Mucosa of descending colon (tissue), 3 donors: Measurements from ENCODE around the gene DENND4A. TPM values are rescaled to one million over a fixed set of nuclear protein-coding genes. Genes with fewer than 3 reads are reported as not detected.

Experiments used
- ATAC-seq: fragments of 200-7000 bp; cut with Tn5 transposase; one replicate; pipeline ENCODE4 v1.9.1; 2020; ENCODE audit warnings: mild to moderate bottlenecking, moderate library complexity
- DNase-seq, 3 donors: peaks; one replicate each; pipeline ENCODE4 v3.0.0-alpha.2; 2020
- H3K36me3 ChIP-seq: fragments of 200-600 bp; one replicate; pipeline ENCODE4 v1.8.0; 2021; ENCODE audit warnings: low read depth, mild to moderate bottlenecking
- H3K4me1 ChIP-seq: fragments of 200-600 bp; one replicate; pipeline ENCODE4 v1.8.0; 2021; ENCODE audit warnings: low read depth, mild to moderate bottlenecking
- H3K4me3 ChIP-seq: fragments of 200-600 bp; one replicate; pipeline ENCODE4 v1.8.0; 2021; ENCODE audit warnings: mild to moderate bottlenecking
- H3K9me3 ChIP-seq: fragments of 200-600 bp; one replicate; pipeline ENCODE4 v1.8.0; 2021; ENCODE audit warnings: mild to moderate bottlenecking
- intact Hi-C, 2 donors: fragments of 100-400 bp; cut with DNase I in 1 of 2; cut with micrococcal nuclease in 1 of 2; formaldehyde crosslinking; loops; one replicate each; pipeline versions ENCODE4 v1.11.0 to v1.11.1; 2022; cut with DNase I, micrococcal nuclease
- total RNA-seq, 3 donors: library from RNA; stranded (reverse); fragmentation: NEBNext Ultra II Directional in 2 of 3; extraction: Animal tissue kit (Norgen Biotek cat#: 25700) in 2 of 3; gene quantifications; one replicate each; pipeline versions ENCODE4 v1.2.1 to v1.2.4, GENCODE V29; 2021 to 2023
- TF ChIP-seq, protein P1 (sequence below): fragments of 200-600 bp; IDR thresholded peaks from one replicate; pipeline ENCODE4 v1.8.0; 2022; ENCODE audit warnings: antibody characterized with exemption, mild to moderate bottlenecking
- donor health status: DM: no; HTN: no; CAD: no; lungs with moderate emphysema.
- donor health status: DM: no; HTN: no; CAD: no.
- donor health status: DM: no; HTN: yes; CAD: no.

DENND4A gene
- total RNA-seq, 3 donors from 2014 or later = 20.3 to 34.7 (median 20.7) TPM

DNA sequence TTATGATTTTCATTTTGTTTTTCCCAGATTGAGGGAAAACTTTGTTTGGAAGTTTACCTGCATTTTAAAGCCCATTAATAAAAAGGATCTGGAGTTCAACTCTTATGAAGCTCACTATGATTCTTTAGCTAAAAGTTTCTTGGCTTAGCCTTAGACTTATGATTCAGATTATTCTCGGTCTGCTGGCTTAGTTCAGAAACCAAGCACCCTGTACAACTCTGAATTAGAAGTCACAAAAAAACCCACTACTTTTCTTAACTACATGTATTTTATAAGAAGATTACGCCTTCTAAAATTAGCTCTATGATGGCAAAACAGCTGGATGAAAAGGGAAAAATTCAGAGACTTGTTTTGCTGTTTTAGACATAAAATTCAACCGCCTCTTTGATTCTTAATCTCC is 14.3 kb upstream of the DENND4A start:
- no peaks in the 10 kb centered on the region for H3K4me1 ChIP-seq
- intact Hi-C loops = no loop called here
- TF ChIP-seq, protein P1, sequence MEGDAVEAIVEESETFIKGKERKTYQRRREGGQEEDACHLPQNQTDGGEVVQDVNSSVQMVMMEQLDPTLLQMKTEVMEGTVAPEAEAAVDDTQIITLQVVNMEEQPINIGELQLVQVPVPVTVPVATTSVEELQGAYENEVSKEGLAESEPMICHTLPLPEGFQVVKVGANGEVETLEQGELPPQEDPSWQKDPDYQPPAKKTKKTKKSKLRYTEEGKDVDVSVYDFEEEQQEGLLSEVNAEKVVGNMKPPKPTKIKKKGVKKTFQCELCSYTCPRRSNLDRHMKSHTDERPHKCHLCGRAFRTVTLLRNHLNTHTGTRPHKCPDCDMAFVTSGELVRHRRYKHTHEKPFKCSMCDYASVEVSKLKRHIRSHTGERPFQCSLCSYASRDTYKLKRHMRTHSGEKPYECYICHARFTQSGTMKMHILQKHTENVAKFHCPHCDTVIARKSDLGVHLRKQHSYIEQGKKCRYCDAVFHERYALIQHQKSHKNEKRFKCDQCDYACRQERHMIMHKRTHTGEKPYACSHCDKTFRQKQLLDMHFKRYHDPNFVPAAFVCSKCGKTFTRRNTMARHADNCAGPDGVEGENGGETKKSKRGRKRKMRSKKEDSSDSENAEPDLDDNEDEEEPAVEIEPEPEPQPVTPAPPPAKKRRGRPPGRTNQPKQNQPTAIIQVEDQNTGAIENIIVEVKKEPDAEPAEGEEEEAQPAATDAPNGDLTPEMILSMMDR = no peak
- ATAC-seq (no peak), DNase-seq (no peak)
- H3K36me3 ChIP-seq = no peaks in the 10 kb centered on the region
- no peaks in the 10 kb centered on the region for H3K9me3 ChIP-seq
- H3K4me3 ChIP-seq = no peak overlapping the region

DNA sequence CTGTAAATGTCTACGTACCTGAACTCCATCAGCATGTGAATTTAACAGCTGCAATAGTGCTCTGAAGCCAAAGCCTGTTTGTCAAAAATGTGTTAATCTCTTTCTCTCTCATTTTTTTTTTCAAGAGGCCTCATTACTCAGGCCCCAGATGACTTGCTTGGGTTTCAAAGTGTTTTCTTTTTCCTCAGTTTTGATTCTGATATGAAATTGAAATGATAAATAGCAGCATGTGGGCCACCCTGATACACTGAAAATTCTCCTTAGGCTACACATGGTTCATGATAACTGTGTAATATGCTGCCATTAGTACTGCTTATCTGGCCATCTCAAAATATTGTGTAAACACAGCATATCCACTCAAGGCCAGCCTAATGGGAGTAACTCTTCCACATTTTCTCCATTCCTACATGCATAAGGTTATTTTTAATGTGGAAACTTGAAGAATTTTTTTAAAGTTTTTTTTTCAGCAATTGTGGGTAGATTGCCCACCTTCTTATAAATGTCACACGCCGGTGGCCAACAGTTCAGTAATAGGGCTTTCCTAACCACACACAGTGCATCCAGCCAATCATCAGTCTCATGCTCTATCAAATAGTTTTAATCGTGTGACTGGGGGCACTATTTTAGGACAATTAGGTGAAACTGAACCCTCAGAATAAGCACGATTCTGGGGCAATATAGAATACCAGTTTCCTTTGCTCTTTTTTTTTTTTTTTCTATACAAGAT is 13.1 kb upstream of the DENND4A start:
- H3K36me3 ChIP-seq = no peaks in the 10 kb centered on the region
- DNase-seq = no peak
- H3K9me3 ChIP-seq = no peaks in the 10 kb centered on the region
- no peak for ATAC-seq
- no peak overlapping the region for H3K4me3 ChIP-seq
- no peaks in the 10 kb centered on the region for H3K4me1 ChIP-seq
- intact Hi-C loops = no loop called here
- TF ChIP-seq, protein P1 = no peak

DNA sequence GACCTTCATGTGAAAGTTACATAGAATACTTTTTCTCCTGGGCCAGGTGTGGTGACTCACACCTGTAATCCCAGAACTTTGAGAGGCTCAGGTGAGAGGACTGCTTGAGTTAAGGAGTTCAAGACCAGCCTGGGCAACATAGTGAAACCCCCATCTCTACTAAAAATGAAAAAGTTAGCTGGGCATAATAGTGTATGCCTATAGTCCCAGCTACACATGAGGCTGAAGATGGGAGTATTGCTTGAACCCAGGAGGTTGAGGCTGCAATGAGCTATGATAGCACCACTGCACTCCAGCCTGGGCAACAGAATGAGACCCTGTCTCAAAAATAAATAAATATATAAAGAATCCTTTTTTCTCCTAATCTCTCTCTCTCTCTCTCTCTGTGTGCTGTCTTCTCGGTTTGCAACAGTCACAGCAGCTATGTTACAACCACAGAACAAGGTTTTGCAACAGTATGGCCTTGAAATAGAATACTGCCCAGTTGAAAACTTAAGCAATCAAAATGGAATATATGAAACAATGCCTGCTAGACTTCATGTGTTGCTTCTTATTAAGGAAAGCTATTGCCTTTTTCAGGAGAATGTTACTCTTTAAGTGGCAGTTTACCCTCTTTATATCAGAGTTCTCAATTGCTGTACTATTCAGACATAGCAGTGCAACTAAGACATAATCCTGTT is 12.3 kb upstream of the DENND4A start:
- H3K36me3 ChIP-seq = no peaks in the 10 kb centered on the region
- ATAC-seq (no peak), DNase-seq (no peak)
- intact Hi-C loops = no loop called here
- H3K4me1 ChIP-seq = no peaks in the 10 kb centered on the region
- H3K4me3 ChIP-seq = no peak overlapping the region
- TF ChIP-seq, protein P1 = no peak
- no peaks in the 10 kb centered on the region for H3K9me3 ChIP-seq

DNA sequence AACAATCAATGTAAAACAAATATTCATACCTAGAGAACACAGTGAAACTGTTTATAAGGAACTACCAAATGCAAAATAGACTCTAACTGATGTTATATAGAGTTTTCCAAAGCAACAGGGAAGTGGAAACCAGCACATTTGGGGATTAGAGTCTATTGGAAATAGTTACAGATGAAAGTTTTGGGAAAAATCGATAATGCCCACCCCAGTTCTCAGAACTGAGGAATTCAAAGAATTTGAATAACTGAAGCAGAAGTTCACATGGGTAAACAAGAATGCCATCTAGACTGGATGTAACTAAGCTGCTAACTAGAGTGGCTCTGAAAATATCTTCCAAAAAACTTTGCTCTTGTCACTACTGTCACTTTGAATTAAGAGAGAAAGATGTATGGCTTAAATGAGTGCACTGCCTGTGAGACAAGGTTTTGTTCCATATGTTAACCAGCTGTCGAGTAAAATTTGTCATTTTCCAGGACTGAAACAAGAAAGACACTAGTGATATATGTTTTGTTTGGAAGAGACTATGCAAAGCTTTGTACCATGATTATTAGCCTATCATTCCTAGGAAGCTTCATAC is 9.2 kb upstream of the DENND4A start:
- DNase-seq (no peak), ATAC-seq (no peak)
- H3K9me3 ChIP-seq = no peaks in the 10 kb centered on the region
- intact Hi-C loops = no loop called here
- H3K36me3 ChIP-seq = no peaks in the 10 kb centered on the region
- H3K4me3 ChIP-seq = no peak overlapping the region
- TF ChIP-seq, protein P1 = no peak
- no peaks in the 10 kb centered on the region for H3K4me1 ChIP-seq

DNA sequence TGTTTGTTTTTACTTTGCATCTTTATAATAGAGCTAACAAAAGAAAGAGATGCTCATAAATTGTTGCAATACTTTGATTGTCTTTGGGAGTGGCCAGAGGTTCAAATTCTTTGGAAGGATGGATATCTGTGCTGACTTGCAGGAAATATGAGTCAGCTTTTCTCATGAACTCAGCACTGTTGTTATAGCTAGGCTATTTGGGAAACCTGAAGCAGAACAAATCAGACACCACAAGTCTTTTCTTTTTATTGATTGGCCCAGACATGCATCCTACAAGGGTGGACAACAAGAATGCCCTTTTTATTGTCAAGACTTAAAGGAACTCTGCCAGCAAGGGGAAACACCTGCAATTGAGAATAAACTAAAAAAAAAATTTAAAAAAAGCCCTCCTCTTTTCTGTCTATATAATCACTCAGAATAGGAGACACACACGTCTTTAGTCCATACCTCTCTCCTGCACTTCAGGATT is 4.6 kb upstream of the DENND4A start:
- Histone ChIP-seq H3K9me3 (no peaks in the 10 kb centered on the region), H3K4me1 (no peaks in the 10 kb centered on the region), H3K36me3 (no peaks in the 10 kb centered on the region), H3K4me3 (no peak overlapping the region)
- intact Hi-C loops = no loop called here
- TF ChIP-seq, protein P1 = no peak
- DNase-seq (no peak), ATAC-seq (no peak)
